Adrenal gland (tissue), 5 donors: ENCODE measurements around the gene TIMM44.

ENCODE experiments used
- CTCF ChIP-seq, 6 experiments: fragments of 450-650 bp in 4 of 6; fragments of 200-600 bp in 2 of 6; sonication (generic) in 1 of 6; IDR thresholded peaks; 1 replicate in 5 of 6; 2 replicates in 1 of 6; pipeline versions ENCODE4 v1.5.1 to v1.8.0; 2016 to 2021; ENCODE audit warnings: antibody characterized with exemption in 6 of 6, mild to moderate bottlenecking in 2 of 6, moderate library complexity in 1 of 6
- POLR2A ChIP-seq, 2 donors: fragments of 450-650 bp; IDR thresholded peaks; one replicate each; pipeline ENCODE4 v1.6.1; 2017; ENCODE audit warnings: antibody characterized with exemption in 2 of 2, mild to moderate bottlenecking in 2 of 2, moderate library complexity in 1 of 2
- donor health status: DM: no; HTN: no; CAD: no.

GRCh38 chr19:7918615-7919421 is 24.6 kb downstream of the TIMM44 start:
- no peak for TF ChIP-seq CTCF (IDR thresholded peaks at IDR 0.05)
- no peak for TF ChIP-seq POLR2A (IDR thresholded peaks at IDR 0.05)
